ENCODE measurements around the gene C16orf87. TPM values are rescaled to one million over a fixed set of nuclear protein-coding genes. Genes with fewer than 3 reads are reported as not detected.

Gene C16orf87
- total RNA-seq, 1 experiment from 2014 or later = 7.8 TPM

- BruUV-seq (replicated peaks) = no TSS peak
- intact Hi-C loops (cut with micrococcal nuclease; ENCODE audit: unreplicated experiment) = no loop called here
Measured at GRCh38 chr16:46836534-46837530, 5.9 kb upstream of the C16orf87 start.

GRCh38 chr16:46833460-46833800 lies 2.5 kb upstream of the C16orf87 start:
- Histone ChIP-seq H3K27ac (no peak overlapping the region), H3K27me3 (ENCODE audit: insufficient read depth, low read depth) (no peaks in the 10 kb centered on the region), H4K20me1 (ENCODE audit: insufficient read depth) (no peaks in the 10 kb centered on the region), H3F3A (ENCODE audit: insufficient read depth, low read depth) (no peaks in the 10 kb centered on the region), H3K4me3 (no peak overlapping the region), H3K36me3 (ENCODE audit: low read depth) (no peaks in the 10 kb centered on the region), H2AFZ (no peak overlapping the region), H3K79me2 (ENCODE audit: low read depth) (peaks cover 21% of the 10 kb centered on the region), H3K4me2 (no peak overlapping the region), H3K9me2 (ENCODE audit: insufficient read depth) (no peaks in the 10 kb centered on the region), H3K4me1 (replicated peaks; ENCODE audit: insufficient read depth) (peaks cover 12% of the 10 kb centered on the region; the same call in 1 of the 2 replicates), H3K9me3 (ENCODE audit: insufficient read depth, low read depth) (no peaks in the 10 kb centered on the region)
- ChIA-PET CTCF (interaction anchor here (0.7 kb wide), 1 partner anchor 159 kb away, joined by 3 read pairs; no protein-coding TSS in a partner anchor), POLR2A (ENCODE audit: unreplicated experiment) (no interaction called here)
- TF ChIP-seq EZH2 (IDR thresholded peaks at IDR 0.05; ENCODE audit: low read depth) = no peak
- TF ChIP-seq CTCF (conservative IDR thresholded peaks at IDR 0.05) = no peak
- intact Hi-C loops (cut with micrococcal nuclease; ENCODE audit: unreplicated experiment) = no loop called here
- DNase-seq = no peak
- no TSS peak for BruUV-seq (replicated peaks)

More at GRCh38 chr16:46836534-46837530, 5.9 kb upstream of the C16orf87 start:
- POLR2A ChIA-PET (ENCODE audit: unreplicated experiment) = no interaction called here
- no peaks in the 10 kb centered on the region for H3K4me1 ChIP-seq (replicated peaks; ENCODE audit: insufficient read depth)
- no peaks in the 10 kb centered on the region for H3K27me3 ChIP-seq (ENCODE audit: insufficient read depth, low read depth)
- no peaks in the 10 kb centered on the region for H3F3A ChIP-seq (ENCODE audit: insufficient read depth, low read depth)
- H3K36me3 ChIP-seq (ENCODE audit: low read depth) = no peaks in the 10 kb centered on the region
- no peak overlapping the region for H3K27ac ChIP-seq
- CTCF ChIA-PET = no interaction called here
- H2AFZ ChIP-seq = no peak overlapping the region
- TF ChIP-seq CTCF (conservative IDR thresholded peaks at IDR 0.05) (no peak), EZH2 (IDR thresholded peaks at IDR 0.05; ENCODE audit: low read depth) (no peak)
- DNase-seq = no peak
- no peaks in the 10 kb centered on the region for H3K79me2 ChIP-seq (ENCODE audit: low read depth)
- H3K9me3 ChIP-seq (ENCODE audit: insufficient read depth, low read depth) = no peaks in the 10 kb centered on the region
- no peaks in the 10 kb centered on the region for H4K20me1 ChIP-seq (ENCODE audit: insufficient read depth)
- no peaks in the 10 kb centered on the region for H3K9me2 ChIP-seq (ENCODE audit: insufficient read depth)
- H3K4me2 ChIP-seq = no peak overlapping the region
- no peak overlapping the region for H3K4me3 ChIP-seq

- Histone ChIP-seq H3K27ac (no peak overlapping the region), H3K27me3 (ENCODE audit: insufficient read depth, low read depth) (no peaks in the 10 kb centered on the region), H3K4me1 (replicated peaks; ENCODE audit: insufficient read depth) (peaks cover 17% of the 10 kb centered on the region; the same call in 1 of the 2 replicates), H3K4me3 (no peak overlapping the region), H3K79me2 (ENCODE audit: low read depth) (peaks cover 26% of the 10 kb centered on the region), H3K4me2 (no peak overlapping the region), H3K9me2 (ENCODE audit: insufficient read depth) (no peaks in the 10 kb centered on the region), H4K20me1 (ENCODE audit: insufficient read depth) (no peaks in the 10 kb centered on the region), H3K36me3 (ENCODE audit: low read depth) (no peaks in the 10 kb centered on the region), H2AFZ (no peak overlapping the region), H3F3A (ENCODE audit: insufficient read depth, low read depth) (no peaks in the 10 kb centered on the region), H3K9me3 (ENCODE audit: insufficient read depth, low read depth) (no peaks in the 10 kb centered on the region)
- CTCF ChIA-PET = interaction anchor here (0.7 kb wide), 1 partner anchor 159 kb away, joined by 3 read pairs; no protein-coding TSS in a partner anchor
- DNase-seq = no peak
- POLR2A ChIA-PET (ENCODE audit: unreplicated experiment) = no interaction called here
- intact Hi-C loops (cut with micrococcal nuclease; ENCODE audit: unreplicated experiment) = no loop called here
- TF ChIP-seq CTCF (conservative IDR thresholded peaks at IDR 0.05) (no peak), EZH2 (IDR thresholded peaks at IDR 0.05; ENCODE audit: low read depth) (no peak)
- BruUV-seq (replicated peaks) = no TSS peak
Measured at GRCh38 chr16:46832757-46833459, 1.9 kb upstream of the C16orf87 start.

Measured in PC-9 (cell line).